ENCODE results near the gene MCM5. TPM values are rescaled to one million over a fixed set of nuclear protein-coding genes. Genes with fewer than 3 reads are reported as not detected.

The MCM5 gene
- total and polyA plus RNA-seq, 2 of the 13 experiments (the other 11 are each of a cell fraction or from before 2014, with no cell fraction given) = 40.2 to 93.5 TPM

GRCh38 chr22:35430897-35431322 is 31.0 kb downstream of the MCM5 start (continued):
- no peak for TF ChIP-seq ZNF407 (CRISPR knock-in tag; IDR thresholded peaks at IDR 0.05; ENCODE audit: not compliant biosample characterization)
- TF ChIP-seq TBX2 (CRISPR knock-in tag; IDR thresholded peaks at IDR 0.05; ENCODE audit: borderline replicate concordance) = no peak
- TF ChIP-seq ZFY (CRISPR knock-in tag; IDR thresholded peaks at IDR 0.05) = 0 out of 2 replicates have a peak, but pooled peaks have one; percentile 25
- TF ChIP-seq KMT2B (CRISPR knock-in tag; IDR thresholded peaks at IDR 0.05) = no peak
- 0 out of 2 replicates have a peak, but pooled peaks have one; percentile 38 for TF ChIP-seq KDM2A (CRISPR knock-in tag; IDR thresholded peaks at IDR 0.05; ENCODE audit: borderline replicate concordance, low read depth)
- TF ChIP-seq CEBPZ (IDR thresholded peaks at IDR 0.05; ENCODE audit: low read length) = no peak
- peak; percentile 41 for TF ChIP-seq AGO2 (optimal IDR thresholded peaks at IDR 0.05; ENCODE audit: low read depth, low read length)
- TF ChIP-seq ZNF563 (CRISPR knock-in tag; IDR thresholded peaks at IDR 0.05) = no peak
- TF ChIP-seq ZFP90 (CRISPR knock-in tag; IDR thresholded peaks at IDR 0.05; ENCODE audit: borderline replicate concordance) = no peak
- TF ChIP-seq SKIL (CRISPR knock-in tag; IDR thresholded peaks at IDR 0.05; ENCODE audit: borderline replicate concordance) = no peak
- TF ChIP-seq HMGXB4 (CRISPR knock-in tag; IDR thresholded peaks at IDR 0.05; ENCODE audit: borderline replicate concordance in 1 of 2, low read depth in 1 of 2) = 0 out of 4 replicates have a peak, but pooled peaks of 1 of the 2 experiments have one; percentile 23
- no peak for TF ChIP-seq ZNF879 (CRISPR knock-in tag; IDR thresholded peaks at IDR 0.05)
- no peak for TF ChIP-seq RFXANK (CRISPR knock-in tag; IDR thresholded peaks at IDR 0.05)

Measured in HepG2 (cell line).